LNCaP clone FGC (cell line): Measurements from ENCODE around the gene GFRA1.

Experiments used
- DNase-seq: peaks from one replicate; pipeline ENCODE4 v3.0.0-alpha.2; 2011; ENCODE audit warnings: low read depth
- H3K4me3 ChIP-seq: 2 replicates; pipeline ENCODE4 v1.5.1; 2011; ENCODE audit warnings: mild to moderate bottlenecking, low read depth, low read length, control low read depth
- TF ChIP-seq, protein P1 (sequence below): IDR thresholded peaks from 2 replicates; pipeline ENCODE4 v1.5.1; 2012; ENCODE audit warnings: mild to moderate bottlenecking; ENCODE audit not compliant: control insufficient read depth, insufficient read depth; ENCODE audit errors: extremely low read depth

GFRA1 gene

GRCh38 chr10:116085323-116085722 is 187.7 kb downstream of the GFRA1 start:
- TF ChIP-seq, protein P1, sequence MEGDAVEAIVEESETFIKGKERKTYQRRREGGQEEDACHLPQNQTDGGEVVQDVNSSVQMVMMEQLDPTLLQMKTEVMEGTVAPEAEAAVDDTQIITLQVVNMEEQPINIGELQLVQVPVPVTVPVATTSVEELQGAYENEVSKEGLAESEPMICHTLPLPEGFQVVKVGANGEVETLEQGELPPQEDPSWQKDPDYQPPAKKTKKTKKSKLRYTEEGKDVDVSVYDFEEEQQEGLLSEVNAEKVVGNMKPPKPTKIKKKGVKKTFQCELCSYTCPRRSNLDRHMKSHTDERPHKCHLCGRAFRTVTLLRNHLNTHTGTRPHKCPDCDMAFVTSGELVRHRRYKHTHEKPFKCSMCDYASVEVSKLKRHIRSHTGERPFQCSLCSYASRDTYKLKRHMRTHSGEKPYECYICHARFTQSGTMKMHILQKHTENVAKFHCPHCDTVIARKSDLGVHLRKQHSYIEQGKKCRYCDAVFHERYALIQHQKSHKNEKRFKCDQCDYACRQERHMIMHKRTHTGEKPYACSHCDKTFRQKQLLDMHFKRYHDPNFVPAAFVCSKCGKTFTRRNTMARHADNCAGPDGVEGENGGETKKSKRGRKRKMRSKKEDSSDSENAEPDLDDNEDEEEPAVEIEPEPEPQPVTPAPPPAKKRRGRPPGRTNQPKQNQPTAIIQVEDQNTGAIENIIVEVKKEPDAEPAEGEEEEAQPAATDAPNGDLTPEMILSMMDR = no peak
- no peak overlapping the region for H3K4me3 ChIP-seq
- DNase-seq = no peak

DNA sequence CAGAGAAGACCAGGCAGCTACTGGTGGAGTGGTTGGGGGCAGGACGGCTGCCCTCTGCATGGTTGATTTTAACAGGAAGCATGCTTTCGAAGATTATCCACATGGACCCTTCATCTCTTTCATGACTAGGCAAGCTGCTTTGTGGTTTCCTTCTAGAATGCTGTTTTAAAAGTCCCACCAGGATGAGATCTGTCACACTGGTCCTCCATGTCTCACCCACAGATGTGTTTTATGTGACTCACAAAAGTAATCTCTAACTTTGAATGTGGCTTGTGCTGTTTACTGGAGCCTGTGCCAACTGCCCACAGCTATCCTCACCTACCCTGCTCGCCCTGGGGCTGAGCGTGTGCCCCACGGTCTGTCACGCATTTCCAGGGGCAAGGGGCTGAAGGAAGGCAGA is 188.8 kb downstream of the GFRA1 start:
- TF ChIP-seq, protein P1 = no peak
- DNase-seq = no peak

DNA sequence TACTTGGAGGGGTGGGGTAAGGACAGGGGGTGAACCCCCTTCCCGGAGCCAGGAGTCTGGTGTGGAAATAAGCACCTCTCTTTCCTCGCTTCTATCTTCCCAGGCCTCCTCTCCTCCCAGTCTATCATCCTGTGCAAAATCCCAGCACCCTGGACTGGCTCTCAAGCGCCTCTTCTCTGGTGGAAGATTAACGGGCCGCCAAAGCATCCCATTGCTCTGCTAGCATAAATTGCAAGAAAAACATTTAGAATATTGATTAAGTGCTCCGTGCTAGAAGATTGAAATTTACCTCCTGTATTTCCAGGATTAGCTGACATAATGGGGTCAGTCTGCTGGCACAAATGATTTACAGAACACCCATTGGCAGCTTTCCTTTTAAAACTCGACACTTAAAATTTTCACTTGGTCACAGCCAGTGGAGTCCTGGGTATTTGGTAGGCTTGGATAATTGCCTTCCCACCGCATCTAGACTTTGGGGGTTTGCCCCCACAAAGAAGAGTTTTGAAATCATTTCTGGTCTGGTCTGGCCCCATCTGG is 189.7 kb downstream of the GFRA1 start:
- H3K4me3 ChIP-seq = no peak overlapping the region
- TF ChIP-seq, protein P1 = no peak
- DNase-seq = no peak

More for the DNA sequence above, 188.8 kb downstream of the GFRA1 start:
- H3K4me3 ChIP-seq = no peak overlapping the region

- no peak for DNase-seq
- TF ChIP-seq, protein P1 = no peak
- no peak overlapping the region for H3K4me3 ChIP-seq
Measured at GRCh38 chr10:116082762-116083161, 190.2 kb downstream of the GFRA1 start.

DNA sequence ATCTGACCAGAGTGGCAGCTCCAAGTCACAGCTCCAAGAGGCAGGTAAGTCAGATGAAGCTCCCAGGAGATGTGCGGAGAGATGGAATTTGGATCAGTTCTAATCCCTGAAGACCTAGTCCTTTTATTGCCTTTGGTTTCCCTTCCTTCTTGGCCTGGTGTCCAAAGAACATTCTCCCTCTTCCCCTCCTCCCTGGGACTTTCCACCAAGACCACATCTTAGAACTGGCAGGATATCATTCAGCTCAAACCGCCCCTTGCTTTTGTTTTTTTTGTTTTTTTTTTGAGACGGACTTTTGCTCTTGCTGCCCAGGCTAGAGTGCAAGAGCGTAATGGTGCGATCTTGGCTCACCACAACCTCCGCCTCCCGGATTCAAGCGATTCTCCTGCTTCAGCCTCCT is 190.8 kb downstream of the GFRA1 start:
- TF ChIP-seq, protein P1 = no peak
- no peak for DNase-seq
- H3K4me3 ChIP-seq = no peak overlapping the region

DNA sequence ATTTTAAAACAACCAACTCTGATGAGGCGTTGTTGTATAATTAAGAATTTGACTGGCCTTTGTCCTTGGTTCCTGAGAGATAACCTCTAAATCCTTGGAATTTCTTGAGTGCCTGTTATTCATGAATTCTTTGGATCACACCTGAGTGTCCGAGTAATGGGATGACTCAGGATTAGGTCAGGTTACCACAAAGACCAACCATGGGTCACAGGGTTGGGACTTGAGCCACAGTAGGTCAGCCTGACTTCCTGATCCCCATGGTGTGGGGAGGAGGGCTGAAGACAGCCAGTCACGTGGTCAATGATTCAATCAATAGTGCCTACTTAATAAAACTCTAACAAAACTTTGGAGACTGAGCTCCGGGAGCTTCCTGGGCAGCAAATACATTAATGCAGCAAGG is 192.5 kb downstream of the GFRA1 start:
- no peak for DNase-seq
- TF ChIP-seq, protein P1 = no peak
- no peak overlapping the region for H3K4me3 ChIP-seq

- TF ChIP-seq, protein P1 = no peak
- no peak overlapping the region for H3K4me3 ChIP-seq
- DNase-seq = no peak
Measured at GRCh38 chr10:116079355-116079754, 193.7 kb downstream of the GFRA1 start.
